HG03521 (cell line): ENCODE results near the gene PPM1D.

ENCODE experiments used
- ATAC-seq: cut with Tn5 transposase; IDR thresholded peaks from one replicate; pipeline ENCODE4 v1.9.1; 2021; ENCODE audit warnings: mild to moderate bottlenecking, moderate library complexity; ENCODE audit not compliant: unreplicated experiment

PPM1D gene

DNA sequence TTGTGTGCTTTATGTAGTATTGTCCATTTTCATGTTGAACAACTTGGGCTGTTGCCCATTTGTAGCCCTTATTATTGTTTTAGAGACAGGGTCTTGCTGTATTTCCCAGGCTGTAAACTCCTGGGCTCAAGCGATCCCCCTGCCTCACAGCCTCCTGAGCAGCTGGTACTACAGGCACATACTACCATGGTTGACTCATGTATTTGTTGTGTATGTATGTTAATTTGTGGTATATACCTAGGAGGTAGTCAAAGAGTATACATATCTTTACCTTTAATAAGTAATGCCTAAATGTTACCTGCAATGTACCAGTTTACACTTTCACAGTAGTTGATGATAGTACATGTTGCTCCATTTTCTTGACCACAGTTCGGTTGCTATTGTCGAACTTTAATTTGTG, 18.1 kb downstream of the PPM1D start:
- no peak for ATAC-seq

DNA sequence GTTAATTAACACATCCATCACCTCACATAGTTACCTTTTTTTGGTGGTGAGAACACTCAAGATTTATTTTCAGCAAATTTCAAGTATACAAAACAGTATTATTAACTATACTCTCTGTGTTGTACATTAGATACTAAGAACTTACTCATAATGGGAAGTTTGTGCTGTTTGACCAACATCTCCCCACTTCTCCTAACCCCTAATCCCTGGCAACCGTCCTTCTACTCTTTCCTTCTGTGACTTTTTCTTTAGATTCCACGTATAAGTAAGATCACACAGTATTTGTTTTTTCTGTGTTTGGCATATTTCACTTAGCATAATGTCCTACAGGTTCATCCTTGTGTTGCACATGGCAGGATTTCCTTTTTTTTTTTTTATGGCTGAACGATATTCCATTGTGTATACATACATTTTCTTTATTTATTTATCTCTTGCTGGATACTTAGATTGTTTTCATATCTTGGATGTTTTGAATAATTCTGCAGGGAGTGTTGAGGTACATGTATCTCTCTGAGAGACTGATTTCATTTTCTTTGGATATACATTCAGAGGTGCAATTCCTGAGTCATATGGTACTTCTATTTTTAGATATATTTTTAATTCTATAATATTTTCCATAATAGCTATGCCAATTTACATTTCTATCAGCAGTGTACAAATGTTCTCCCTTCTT, 19.0 kb downstream of the PPM1D start:
- ATAC-seq: no peak

DNA sequence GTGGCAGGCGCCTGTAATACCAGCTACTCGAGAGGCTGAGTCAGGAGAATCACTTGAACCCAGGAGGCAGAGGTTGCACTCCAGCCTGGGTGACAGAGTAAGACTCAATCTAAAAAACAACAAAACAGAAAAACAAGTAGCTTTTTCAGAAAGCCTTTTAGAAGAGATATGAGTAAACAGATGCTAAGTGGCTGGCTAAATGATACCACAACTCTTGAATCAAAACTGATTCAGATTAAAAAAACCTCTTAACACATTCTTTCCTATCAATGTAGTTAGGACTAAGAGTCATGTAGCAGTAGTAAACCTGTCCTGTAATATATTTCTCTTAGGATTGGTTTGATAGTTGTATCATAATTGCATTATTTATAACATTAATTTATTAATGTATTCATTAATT, 23.0 kb downstream of the PPM1D start:
- no peak for ATAC-seq

DNA sequence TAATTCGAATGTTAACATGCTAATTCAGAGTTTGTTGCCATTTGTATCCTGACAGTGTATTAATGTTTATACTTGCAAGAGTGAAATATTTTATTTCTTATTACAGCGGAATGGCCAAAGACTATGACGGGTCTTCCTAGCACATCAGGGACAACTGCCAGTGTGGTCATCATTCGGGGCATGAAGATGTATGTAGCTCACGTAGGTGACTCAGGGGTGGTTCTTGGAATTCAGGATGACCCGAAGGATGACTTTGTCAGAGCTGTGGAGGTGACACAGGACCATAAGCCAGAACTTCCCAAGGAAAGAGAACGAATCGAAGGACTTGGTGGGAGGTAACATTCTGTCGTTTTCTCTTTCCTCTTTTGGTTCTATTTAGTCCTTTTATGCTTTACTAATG, 23.4 kb downstream of the PPM1D start:
- no peak for ATAC-seq

DNA sequence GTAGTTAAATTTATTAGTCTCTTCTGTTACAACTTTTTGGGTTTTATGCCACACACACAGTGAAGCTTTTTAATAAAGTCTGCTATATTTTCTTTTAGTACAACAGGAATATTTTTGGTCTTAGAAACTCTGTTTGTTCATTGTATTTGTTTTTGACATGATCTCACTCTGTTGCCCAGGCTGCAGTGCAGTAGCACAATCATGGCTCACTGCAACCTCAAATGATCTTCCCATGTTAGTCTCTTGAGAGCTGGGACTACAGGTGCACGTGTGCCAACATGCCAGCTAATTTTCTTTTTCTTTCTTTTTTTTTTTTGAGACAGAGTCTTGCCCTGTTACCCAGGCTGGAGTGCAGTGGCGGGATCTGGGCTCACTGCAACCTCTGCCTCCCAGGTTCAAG, 27.1 kb downstream of the PPM1D start:
- ATAC-seq: no peak

DNA sequence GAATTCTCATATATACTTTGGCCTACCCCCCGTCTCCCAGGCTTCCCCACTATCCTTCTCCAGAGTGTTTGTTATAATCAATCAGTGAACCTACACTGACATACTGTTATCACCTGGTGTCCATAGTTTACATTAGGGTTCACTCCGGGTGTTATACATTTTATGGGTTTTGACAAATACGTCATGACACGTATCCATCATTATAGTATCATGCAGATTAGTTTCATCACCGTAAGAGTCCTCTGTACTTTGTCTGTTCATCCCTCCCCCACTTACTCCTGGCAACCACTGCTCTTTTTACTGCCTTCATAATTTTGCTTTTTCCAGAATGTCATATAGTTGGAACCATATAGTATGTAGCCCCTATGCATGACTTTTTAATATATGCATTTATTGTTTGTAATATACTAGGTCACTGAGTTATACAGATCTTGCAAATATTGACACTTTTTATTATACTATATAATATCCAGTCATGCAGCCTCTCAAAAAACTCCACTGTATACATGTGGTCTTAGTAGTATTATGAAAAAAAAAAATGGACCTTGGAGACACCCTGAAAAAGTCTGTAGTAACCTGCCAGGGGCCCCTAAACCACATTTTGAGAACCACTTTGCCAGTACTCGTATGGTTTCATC, 28.4 kb downstream of the PPM1D start:
- ATAC-seq: no peak

DNA sequence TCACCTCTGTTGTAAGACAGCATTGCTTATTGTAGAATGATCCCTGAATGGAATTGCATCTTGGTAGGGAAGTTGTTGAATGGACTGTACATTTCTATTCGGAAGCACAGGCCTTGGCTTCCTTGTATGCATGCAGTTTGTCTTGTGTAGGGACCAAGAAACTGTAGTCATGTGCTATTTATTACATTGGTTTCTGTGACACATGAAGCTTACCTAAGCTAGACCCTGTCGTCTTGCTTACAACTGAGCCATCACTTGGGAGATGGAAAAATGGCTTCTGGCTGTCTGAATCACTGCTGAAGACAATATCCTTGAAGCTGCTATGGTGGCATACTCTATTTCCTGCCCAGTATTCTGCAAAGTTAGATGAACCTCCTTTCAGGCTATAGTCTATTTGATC, 29.1 kb downstream of the PPM1D start:
- no peak for ATAC-seq

DNA sequence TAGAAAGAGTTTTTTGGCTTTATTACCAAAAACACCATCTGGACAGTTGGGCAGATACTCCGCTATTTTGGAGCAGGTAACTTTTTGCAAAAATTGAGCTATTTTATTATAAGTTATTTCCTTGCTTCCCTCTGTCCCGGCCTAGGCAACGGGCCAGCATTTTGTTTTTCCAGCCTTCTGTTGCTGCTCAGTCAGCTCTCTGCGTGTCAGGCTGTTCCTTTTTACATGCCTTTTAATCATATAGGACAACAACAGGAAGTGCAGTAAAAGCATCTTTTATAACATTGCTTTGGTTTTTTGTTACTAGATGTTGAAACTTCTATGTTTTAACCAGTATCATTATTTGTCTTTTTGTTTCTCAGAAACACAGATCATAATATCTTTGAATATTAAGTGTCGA, 30.4 kb downstream of the PPM1D start:
- ATAC-seq: no peak

DNA sequence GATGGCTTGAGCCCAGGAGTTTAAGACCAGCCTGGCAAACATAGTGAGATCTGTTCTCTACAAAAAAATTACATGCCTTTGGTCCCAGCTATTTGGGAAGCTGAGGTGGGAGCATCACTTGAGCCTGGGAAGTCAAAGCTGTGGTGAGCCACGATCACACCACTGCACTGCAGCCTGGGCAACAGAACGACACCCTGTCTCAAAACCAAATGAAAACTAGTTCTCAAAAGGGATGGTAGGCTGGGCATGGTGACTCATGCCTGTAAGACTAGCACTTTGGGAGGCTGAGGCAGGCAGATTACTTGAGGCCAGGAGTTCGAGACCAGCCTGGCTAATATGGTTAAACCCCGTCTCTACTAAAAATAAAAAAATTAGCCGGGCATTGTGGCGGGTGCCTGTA, 31.1 kb downstream of the PPM1D start:
- no peak for ATAC-seq

DNA sequence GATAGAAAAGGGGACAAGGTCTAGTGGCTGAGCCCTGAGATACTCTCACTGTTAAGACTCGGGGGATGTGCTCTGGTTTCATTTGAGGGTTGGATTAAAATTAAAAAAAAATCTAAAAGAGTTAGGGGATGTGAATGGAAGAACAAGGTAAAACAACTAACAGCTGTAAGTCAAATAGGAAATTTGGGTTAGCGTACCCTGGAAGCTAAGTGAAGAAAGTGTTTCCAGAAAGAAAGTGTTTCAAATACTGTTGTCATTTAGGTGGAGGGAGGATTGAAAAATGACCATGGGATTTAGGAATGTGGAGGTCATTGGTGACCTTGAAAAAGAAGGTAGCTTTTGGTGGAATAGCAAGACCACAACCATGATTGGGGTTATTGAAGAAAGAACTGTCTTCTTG, 37.7 kb downstream of the PPM1D start:
- ATAC-seq: no peak

DNA sequence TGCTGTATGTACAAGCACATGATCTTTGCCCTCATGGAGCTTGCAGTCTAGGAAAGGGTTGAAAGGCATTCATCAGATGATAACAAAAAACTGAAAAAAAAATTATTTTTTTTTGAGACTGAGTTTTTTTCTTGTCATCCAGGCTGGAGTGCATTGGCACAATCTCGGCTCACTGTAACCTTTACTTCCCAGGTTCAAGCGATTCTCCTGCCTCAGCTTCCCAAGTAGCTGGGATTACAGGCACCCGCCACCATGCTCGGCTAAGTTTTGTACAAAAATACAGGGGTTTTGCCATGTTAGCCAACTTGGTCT, 39.0 kb downstream of the PPM1D start:
- no peak for ATAC-seq

DNA sequence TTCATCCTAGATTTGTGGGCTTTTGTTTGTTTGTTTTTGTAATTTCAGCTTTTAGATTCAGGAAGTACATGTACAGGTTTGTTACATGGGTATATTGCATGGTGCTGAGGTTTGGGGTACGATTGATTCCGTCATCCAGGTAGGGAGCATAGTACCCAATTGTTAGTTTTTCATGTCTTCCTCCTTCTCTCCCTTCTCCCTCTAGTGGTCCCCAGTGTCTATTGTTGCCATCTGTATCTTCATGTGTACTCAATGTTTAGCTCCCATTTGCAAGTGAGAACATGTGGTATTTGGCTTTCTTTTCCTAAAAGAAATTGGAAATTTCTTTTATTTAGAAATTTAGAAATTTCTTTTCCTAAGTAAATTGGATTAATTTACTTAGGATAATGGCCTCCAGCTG, 40.5 kb downstream of the PPM1D start:
- no peak for ATAC-seq

DNA sequence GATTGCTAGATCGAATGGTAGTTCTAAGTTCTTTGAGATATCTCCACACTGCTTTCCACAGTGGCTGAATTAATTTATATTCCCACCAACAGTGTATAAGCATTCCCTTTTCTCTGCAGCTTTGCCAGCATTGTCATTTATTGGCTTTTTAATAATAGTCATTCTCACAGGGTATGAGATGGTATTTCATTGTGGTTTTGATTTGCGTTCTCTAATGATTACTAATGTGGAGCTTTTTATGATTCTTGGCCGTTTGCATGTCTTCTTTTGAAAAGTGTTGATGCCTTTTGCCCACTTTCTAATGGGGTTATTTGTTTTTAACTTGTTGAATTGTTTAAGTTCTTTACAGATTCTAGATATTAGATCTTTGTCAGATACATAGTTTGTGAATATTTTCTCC, 41.1 kb downstream of the PPM1D start:
- no peak for ATAC-seq

DNA sequence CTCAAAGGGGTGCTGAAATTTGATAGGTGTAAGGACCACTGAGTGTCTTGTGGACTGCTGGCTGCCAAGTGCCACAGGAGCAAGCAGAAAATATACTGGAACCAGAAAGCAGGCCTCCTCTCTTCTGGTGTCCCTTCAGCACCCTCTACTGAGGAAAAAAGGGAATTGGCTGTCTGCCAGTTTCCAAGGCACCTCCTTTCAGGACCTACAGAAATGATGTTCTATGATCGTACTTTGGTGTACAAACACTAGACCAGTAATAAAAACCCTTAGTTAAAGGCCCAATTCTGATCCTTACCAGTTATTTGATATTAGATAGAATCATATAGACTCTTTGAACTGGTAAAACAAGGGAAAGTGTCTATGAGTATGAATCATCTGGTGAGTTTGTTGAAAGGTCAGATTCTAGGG, 41.8 kb downstream of the PPM1D start:
- no peak for ATAC-seq

DNA sequence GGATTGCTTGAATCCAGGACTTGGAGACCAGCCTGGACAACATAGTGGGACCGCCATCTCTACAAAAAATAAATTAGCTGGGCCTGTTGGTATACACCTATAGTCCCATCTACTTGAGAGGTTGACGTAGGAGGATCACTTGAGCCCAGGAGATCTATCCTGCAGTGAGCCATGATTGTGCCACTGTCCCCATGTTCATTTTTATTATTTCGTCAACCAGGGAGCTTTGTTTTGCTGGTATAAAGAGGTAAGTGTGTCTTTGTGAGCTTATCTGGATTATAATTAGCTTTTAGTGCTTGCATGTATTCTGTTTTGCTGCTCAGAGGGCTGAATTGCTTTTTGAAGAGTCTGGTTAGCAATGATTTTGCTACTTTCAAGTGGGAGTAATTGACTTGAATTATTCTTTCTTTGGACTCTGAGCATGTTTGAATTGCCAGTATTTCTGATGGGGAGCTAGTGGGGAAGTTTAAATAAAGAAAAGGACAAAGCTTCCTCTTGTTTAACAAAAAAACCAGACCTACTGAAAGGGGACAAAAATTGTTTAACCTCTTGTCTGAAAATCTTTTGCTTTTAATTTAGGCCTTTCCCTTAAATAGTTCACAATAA, 46.0 kb downstream of the PPM1D start:
- no peak for ATAC-seq

DNA sequence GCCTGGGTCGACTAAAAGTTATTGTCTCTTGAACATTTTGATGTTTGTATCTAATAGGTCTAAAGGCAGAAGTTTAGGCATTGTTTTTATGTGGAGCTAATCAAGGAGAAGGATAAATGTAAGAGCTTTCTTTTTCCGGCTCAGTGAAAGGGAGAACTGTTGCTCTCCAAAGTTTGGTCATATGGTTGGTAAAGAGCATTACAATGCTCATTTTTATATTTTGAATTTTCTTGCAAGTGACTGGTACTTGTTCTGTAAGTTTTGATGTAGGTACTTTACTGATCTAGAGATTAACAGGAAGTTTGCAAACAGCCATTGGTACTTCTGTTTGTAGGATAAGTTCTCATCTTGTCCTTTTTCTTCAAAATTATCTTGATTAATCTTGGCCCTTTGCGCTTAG, 46.7 kb downstream of the PPM1D start:
- no peak for ATAC-seq

DNA sequence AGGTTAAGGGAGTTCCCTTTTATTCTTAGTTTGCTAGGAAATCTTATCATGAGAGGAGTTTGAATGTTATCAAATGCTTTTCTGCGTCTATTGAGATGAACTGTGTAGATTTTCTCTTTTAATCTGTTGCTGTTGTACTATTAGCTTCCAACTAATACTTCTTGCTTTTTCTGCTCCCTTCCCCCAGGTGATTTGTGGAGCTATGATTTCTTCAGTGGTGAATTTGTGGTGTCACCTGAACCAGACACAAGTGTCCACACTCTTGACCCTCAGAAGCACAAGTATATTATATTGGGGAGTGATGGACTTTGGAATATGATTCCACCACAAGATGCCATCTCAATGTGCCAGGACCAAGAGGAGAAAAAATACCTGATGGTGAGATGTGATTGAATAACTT, 47.7 kb downstream of the PPM1D start:
- ATAC-seq: no peak

DNA sequence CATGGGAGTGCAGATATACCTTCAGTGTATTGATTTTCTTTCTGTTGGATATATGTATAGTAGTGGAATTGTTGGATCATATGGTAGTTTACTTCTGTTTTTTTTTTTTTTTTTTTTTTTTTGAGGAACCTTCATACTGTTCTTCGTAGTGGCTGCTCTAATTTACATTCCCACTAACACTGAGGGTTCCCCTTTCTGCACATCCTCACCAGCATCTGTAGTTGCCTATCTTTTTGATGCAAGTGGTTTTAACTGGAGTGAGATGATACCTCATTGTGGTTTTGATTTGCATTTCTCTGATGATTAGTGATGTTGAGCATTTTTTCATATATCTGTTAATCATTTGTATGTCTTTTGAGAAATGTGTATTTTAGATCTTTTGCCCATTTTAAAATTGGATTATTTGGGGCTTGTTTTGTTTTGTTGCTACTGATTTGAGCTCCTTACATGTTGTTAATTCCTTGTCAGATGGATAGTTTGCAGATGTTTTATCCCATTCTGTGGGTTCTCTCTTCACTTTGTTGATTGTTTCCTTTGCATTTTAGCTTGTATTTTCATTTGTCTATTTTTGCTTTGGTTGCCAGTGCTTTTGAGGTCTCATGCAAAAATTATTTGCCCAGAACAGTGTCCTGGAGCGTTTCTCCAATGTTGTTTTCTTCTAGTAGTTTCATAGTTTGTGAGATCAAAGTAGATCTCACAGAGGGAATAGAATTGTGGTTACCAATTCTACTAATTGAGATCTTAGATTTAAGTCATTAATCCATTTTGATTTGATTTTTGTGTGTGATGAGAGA, 52.7 kb downstream of the PPM1D start:
- ATAC-seq: peak; percentile 79

DNA sequence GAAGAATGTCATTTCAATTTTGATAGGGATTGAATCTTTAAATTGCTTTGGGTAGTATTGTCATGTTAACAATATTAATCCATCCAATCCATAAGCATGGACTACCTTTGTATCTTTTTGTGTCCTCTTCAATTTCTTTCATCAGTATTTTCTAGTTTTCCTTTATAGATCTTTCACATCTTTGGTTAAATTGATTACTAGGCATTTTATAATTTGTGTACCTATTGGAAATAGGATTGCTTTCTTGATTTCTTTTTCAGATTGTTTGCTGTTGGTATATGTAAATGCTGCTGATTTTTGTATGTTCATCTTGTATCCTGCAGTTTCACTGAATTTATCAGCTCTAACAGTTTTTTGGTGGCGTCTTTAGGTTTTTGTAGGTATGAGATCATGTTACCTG, 53.6 kb downstream of the PPM1D start:
- no peak for ATAC-seq

DNA sequence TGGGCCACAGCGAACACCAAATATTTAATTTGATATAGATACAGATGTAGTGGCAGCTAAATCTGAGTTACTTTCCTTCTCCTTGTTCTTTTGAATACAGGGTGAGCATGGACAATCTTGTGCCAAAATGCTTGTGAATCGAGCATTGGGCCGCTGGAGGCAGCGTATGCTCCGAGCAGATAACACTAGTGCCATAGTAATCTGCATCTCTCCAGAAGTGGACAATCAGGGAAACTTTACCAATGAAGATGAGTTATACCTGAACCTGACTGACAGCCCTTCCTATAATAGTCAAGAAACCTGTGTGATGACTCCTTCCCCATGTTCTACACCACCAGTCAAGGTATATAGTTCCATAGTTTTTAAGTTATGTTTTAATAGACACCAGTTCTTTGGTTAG, 56.5 kb downstream of the PPM1D start:
- no peak for ATAC-seq

DNA sequence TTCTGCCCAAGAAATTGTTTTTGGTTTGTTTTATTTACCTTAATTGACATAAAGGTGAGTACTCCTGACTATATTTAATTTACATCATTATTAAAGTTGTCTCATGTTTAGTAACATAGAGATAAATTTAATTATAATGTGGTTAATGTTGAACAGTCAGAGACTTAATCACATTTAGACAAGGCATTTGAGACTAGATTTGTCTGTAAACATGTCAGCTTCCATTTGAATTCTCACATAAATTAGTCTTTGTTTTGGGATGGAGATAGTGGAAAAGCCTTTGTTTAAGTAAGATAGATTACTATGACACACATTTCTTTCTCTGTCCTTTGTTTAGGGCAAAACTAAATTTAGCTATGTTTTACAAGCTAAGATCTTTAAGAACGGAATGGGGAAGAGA, 59.2 kb downstream of the PPM1D start:
- no peak for ATAC-seq

DNA sequence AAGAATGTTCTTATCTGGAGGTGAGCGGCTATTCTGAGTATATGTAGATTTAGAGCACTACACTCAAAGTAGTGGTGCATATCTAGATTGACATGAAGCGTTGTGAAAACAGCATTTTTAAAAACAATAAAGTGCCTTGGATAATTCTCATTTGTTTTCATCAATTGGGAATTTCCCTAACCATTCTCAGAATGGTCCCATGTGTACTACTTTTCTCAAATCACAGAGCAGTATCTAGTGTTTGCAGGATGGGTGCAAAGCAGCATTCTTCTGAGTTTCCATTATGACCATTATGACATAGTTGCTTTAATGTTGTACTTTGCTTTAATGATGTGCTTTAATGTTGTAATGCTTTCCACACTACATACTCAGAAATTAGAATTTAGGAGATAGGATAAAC, 61.5 kb downstream of the PPM1D start:
- ATAC-seq: no peak
